ENCODE data around the gene PCDHA6. TPM values are rescaled to one million over a fixed set of nuclear protein-coding genes. Genes with fewer than 3 reads are reported as not detected.
"Not testable (repeated sequence)": the region's sequence is repeated elsewhere in the genome, so short reads cannot be mapped to it uniquely, and the experiment has no call there.

PCDHA6 gene
- polyA plus RNA-seq, 1 of the 3 experiments (the other 2 are of a cell fraction) = 0.02 TPM

DNA sequence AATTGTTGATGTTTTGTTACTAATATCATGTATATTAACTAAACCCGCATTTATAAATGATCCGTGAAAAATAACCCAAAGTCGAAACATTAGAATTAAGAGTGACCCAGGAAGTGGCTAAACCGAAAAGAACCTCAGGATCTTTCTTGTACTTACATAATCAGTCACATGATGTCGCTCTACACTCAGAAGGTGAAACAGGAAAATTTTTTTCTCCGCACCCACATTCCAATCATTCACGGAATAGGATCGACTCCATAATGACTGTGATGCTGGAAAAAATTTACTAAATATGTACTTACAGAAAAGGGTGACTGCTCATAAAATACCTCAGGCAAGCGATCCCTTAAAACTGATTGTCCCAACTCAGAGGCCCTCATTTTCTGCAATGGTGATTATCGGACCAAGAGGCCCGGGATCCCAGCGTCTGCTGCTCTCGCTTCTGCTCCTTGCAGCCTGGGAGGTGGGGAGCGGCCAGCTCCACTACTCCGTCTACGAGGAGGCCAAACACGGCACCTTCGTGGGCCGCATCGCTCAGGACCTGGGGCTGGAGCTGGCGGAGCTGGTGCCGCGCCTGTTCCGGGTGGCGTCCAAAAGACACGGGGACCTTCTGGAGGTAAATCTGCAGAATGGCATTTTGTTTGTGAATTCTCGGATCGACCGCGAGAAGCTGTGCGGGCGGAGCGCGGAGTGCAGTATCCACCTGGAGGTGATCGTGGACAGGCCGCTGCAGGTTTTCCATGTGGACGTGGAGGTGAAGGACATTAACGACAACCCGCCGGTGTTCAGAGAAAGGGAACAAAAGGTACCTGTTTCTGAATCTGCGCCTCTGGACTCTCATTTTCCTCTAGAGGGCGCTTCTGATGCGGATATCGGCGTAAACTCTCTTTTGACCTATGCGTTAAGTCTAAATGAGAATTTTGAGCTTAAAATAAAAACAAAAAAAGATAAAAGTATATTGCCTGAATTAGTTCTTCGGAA lies 47.6 kb downstream of the PCDHA6 start, which contains the start of gene PCDHA12 (continued):
- TF ChIP-seq, protein P1, sequence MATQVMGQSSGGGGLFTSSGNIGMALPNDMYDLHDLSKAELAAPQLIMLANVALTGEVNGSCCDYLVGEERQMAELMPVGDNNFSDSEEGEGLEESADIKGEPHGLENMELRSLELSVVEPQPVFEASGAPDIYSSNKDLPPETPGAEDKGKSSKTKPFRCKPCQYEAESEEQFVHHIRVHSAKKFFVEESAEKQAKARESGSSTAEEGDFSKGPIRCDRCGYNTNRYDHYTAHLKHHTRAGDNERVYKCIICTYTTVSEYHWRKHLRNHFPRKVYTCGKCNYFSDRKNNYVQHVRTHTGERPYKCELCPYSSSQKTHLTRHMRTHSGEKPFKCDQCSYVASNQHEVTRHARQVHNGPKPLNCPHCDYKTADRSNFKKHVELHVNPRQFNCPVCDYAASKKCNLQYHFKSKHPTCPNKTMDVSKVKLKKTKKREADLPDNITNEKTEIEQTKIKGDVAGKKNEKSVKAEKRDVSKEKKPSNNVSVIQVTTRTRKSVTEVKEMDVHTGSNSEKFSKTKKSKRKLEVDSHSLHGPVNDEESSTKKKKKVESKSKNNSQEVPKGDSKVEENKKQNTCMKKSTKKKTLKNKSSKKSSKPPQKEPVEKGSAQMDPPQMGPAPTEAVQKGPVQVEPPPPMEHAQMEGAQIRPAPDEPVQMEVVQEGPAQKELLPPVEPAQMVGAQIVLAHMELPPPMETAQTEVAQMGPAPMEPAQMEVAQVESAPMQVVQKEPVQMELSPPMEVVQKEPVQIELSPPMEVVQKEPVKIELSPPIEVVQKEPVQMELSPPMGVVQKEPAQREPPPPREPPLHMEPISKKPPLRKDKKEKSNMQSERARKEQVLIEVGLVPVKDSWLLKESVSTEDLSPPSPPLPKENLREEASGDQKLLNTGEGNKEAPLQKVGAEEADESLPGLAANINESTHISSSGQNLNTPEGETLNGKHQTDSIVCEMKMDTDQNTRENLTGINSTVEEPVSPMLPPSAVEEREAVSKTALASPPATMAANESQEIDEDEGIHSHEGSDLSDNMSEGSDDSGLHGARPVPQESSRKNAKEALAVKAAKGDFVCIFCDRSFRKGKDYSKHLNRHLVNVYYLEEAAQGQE (IDR thresholded peaks at IDR 0.05; ENCODE audit: low read depth, low read length) = no peak
- no peak for TF ChIP-seq MXI1 (IDR thresholded peaks at IDR 0.05; ENCODE audit: low read depth, low read length)

DNA sequence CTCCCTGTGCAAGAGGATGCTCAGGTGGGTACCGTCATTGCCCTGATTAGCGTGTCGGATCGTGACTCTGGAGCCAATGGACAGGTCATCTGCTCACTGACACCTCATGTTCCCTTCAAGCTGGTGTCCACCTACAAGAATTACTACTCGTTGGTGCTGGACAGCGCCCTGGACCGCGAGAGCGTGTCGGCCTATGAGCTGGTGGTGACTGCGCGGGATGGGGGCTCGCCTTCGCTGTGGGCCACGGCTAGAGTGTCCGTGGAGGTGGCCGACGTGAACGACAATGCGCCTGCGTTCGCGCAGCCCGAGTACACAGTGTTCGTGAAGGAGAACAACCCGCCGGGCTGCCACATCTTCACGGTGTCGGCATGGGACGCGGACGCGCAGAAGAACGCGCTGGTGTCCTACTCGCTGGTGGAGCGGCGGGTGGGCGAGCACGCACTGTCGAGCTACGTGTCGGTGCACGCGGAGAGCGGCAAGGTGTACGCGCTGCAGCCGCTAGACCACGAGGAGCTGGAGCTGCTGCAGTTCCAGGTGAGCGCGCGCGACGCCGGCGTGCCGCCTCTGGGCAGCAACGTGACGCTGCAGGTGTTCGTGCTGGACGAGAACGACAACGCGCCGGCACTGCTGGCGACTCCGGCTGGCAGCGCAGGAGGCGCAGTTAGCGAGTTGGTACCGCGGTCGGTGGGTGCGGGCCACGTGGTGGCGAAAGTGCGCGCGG lies 48.9 kb downstream of the PCDHA6 start:
- H2AFZ ChIP-seq (ENCODE audit: low read depth); H3K9ac ChIP-seq; H3K9me3 ChIP-seq; H3K27ac ChIP-seq (ENCODE audit: low read depth in 2 of 2, low read length in 1 of 2); H3K4me3 ChIP-seq (ENCODE audit: low read depth in 2 of 2, low read length in 1 of 2); H4K20me1 ChIP-seq (ENCODE audit: insufficient read depth); H3K4me2 ChIP-seq; H3K79me2 ChIP-seq (ENCODE audit: insufficient read depth); POLR2A ChIA-PET; H3K9me2 ChIP-seq; H3F3A ChIP-seq (replicated peaks; ENCODE audit: insufficient read depth); H3K36me3 ChIP-seq (replicated peaks in 1 of 2; ENCODE audit: control insufficient read depth in 1 of 2, insufficient read depth in 2 of 2, low read length in 1 of 2); DNase-seq; H3K4me1 ChIP-seq (ENCODE audit: control insufficient read depth in 1 of 2, insufficient read depth in 2 of 2, low read depth in 1 of 2, low read length in 1 of 2); H3K27me3 ChIP-seq (ENCODE audit: insufficient read depth): not testable (repeated sequence)
- WGBS (ENCODE audit: low lambda C conversion rate) = 91% methylated on average over 80 of the region's 80 CpGs
- CTCF ChIA-PET = interaction anchor here (0.8 to 6.0 kb wide), 17 partner anchors 8 to 191 kb away, joined by 3 to 89 read pairs (median 6); partner anchors contain the start of genes PCDHA8, PCDHAC1 and PCDHAC2

DNA sequence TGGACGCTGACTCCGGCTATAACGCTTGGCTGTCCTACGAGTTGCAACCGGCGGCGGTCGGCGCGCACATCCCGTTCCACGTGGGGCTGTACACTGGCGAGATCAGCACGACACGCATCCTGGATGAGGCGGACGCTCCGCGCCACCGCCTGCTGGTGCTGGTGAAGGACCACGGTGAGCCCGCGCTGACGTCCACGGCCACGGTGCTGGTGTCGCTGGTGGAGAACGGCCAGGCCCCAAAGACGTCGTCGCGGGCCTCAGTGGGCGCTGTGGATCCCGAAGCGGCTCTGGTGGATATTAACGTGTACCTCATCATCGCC lies 49.5 kb downstream of the PCDHA6 start:
- Histone ChIP-seq H3K9me3 (no peaks in the 10 kb centered on the region), H3K9me2 (no peaks in the 10 kb centered on the region), H3F3A (replicated peaks; ENCODE audit: insufficient read depth) (no peaks in the 10 kb centered on the region), H3K27ac (ENCODE audit: low read depth in 2 of 2, low read length in 1 of 2) (no peak overlapping the region), H3K4me1 (ENCODE audit: control insufficient read depth in 1 of 2, insufficient read depth in 2 of 2, low read depth in 1 of 2, low read length in 1 of 2) (no peaks in the 10 kb centered on the region; a peak in 2 of 4 replicates), H3K4me3 (ENCODE audit: low read depth in 2 of 2, low read length in 1 of 2) (no peak overlapping the region; a peak in 1 of 4 replicates), H3K27me3 (ENCODE audit: insufficient read depth) (no peaks in the 10 kb centered on the region), H3K36me3 (replicated peaks in 1 of 2; ENCODE audit: control insufficient read depth in 1 of 2, insufficient read depth in 2 of 2, low read length in 1 of 2) (no peaks in the 10 kb centered on the region), H3K9ac (no peak overlapping the region), H2AFZ (ENCODE audit: low read depth) (no peak overlapping the region), H3K79me2 (ENCODE audit: insufficient read depth) (no peaks in the 10 kb centered on the region), H4K20me1 (ENCODE audit: insufficient read depth) (no peaks in the 10 kb centered on the region), H3K4me2 (no peak overlapping the region)
- CTCF ChIA-PET = no interaction called here
- DNase-seq = no peak
- POLR2A ChIA-PET = no interaction called here
- WGBS (ENCODE audit: low lambda C conversion rate) = 93% methylated on average over 34 of the region's 37 CpGs
- TF ChIP-seq, protein P2, sequence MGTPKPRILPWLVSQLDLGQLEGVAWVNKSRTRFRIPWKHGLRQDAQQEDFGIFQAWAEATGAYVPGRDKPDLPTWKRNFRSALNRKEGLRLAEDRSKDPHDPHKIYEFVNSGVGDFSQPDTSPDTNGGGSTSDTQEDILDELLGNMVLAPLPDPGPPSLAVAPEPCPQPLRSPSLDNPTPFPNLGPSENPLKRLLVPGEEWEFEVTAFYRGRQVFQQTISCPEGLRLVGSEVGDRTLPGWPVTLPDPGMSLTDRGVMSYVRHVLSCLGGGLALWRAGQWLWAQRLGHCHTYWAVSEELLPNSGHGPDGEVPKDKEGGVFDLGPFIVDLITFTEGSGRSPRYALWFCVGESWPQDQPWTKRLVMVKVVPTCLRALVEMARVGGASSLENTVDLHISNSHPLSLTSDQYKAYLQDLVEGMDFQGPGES (IDR thresholded peaks at IDR 0.05; ENCODE audit: low read depth, low read length) = no peak
- TF ChIP-seq TEAD4 (IDR thresholded peaks at IDR 0.05; ENCODE audit: borderline replicate concordance, insufficient read depth) (no peak), POLR2AphosphoS5 (IDR thresholded peaks at IDR 0.05; ENCODE audit: low read depth, low read length) (no peak), FOSL2 (IDR thresholded peaks at IDR 0.05; ENCODE audit: borderline replicate concordance, low read depth) (no peak), TAF1 (IDR thresholded peaks at IDR 0.05; ENCODE audit: borderline replicate concordance, low read depth, low read length) (no peak), GABPA (IDR thresholded peaks at IDR 0.05; ENCODE audit: low read depth) (no peak), RXRA (IDR thresholded peaks at IDR 0.05; ENCODE audit: borderline replicate concordance, low read depth) (no peak), RCOR1 (IDR thresholded peaks at IDR 0.05; ENCODE audit: low read length) (no peak)
- TF ChIP-seq, protein P3, sequence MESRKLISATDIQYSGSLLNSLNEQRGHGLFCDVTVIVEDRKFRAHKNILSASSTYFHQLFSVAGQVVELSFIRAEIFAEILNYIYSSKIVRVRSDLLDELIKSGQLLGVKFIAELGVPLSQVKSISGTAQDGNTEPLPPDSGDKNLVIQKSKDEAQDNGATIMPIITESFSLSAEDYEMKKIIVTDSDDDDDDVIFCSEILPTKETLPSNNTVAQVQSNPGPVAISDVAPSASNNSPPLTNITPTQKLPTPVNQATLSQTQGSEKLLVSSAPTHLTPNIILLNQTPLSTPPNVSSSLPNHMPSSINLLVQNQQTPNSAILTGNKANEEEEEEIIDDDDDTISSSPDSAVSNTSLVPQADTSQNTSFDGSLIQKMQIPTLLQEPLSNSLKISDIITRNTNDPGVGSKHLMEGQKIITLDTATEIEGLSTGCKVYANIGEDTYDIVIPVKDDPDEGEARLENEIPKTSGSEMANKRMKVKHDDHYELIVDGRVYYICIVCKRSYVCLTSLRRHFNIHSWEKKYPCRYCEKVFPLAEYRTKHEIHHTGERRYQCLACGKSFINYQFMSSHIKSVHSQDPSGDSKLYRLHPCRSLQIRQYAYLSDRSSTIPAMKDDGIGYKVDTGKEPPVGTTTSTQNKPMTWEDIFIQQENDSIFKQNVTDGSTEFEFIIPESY (IDR thresholded peaks at IDR 0.05; ENCODE audit: borderline replicate concordance, low read depth) = no peak
- TF ChIP-seq, protein P4, sequence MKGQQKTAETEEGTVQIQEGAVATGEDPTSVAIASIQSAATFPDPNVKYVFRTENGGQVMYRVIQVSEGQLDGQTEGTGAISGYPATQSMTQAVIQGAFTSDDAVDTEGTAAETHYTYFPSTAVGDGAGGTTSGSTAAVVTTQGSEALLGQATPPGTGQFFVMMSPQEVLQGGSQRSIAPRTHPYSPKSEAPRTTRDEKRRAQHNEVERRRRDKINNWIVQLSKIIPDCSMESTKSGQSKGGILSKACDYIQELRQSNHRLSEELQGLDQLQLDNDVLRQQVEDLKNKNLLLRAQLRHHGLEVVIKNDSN (IDR thresholded peaks at IDR 0.05; ENCODE audit: borderline replicate concordance, low read depth) = no peak
- TF ChIP-seq, protein P5, sequence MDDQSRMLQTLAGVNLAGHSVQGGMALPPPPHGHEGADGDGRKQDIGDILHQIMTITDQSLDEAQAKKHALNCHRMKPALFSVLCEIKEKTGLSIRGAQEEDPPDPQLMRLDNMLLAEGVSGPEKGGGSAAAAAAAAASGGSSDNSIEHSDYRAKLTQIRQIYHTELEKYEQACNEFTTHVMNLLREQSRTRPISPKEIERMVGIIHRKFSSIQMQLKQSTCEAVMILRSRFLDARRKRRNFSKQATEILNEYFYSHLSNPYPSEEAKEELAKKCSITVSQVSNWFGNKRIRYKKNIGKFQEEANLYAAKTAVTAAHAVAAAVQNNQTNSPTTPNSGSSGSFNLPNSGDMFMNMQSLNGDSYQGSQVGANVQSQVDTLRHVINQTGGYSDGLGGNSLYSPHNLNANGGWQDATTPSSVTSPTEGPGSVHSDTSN (IDR thresholded peaks at IDR 0.05) = no peak
